GM23338 (cell line): ENCODE measurements around the gene SACS. TPM values are rescaled to one million over a fixed set of nuclear protein-coding genes. Genes with fewer than 3 reads are reported as not detected.

Experiments used
- ATAC-seq: fragments of 200-7000 bp; cut with Tn5 transposase; 3 replicates; pipeline ENCODE4 v1.9.1; 2020
- DNase-seq: peaks from one replicate; pipeline ENCODE4 v3.0.0-alpha.2; 2015; ENCODE audit warnings: low spot score
- H2AFZ ChIP-seq: fragments of 200-600 bp; sonication (generic); 2 replicates; pipeline ENCODE4 v1.8.0; 2016; ENCODE audit warnings: antibody characterized with exemption, mild to moderate bottlenecking, moderate library complexity
- H3F3A ChIP-seq: fragments of 200-600 bp; sonication (generic); replicated peaks from 2 replicates; pipeline ENCODE4 v1.8.0; 2017; ENCODE audit warnings: antibody characterized with exemption, mixed run types, low read depth
- H3K27ac ChIP-seq: fragments of 200-600 bp; sonication (generic); 2 replicates; pipeline ENCODE4 v1.6.1; 2016; ENCODE audit warnings: low read depth
- H3K27me3 ChIP-seq: fragments of 200-600 bp; sonication (generic); 2 replicates; pipeline ENCODE4 v1.8.0; 2016; ENCODE audit warnings: mild to moderate bottlenecking, mixed run types, moderate library complexity; ENCODE audit not compliant: insufficient read depth
- H3K36me3 ChIP-seq: fragments of 200-600 bp; sonication (generic); 2 replicates; pipeline ENCODE4 v1.8.0; 2016; ENCODE audit warnings: mild to moderate bottlenecking; ENCODE audit not compliant: insufficient read depth
- H3K4me1 ChIP-seq: fragments of 200-600 bp; sonication (generic); 2 replicates; pipeline ENCODE4 v1.8.0; 2016; ENCODE audit warnings: mild to moderate bottlenecking, moderate library complexity; ENCODE audit not compliant: insufficient read depth
- H3K4me2 ChIP-seq: fragments of 200-600 bp; sonication (generic); 2 replicates; pipeline ENCODE4 v1.7.1; 2017; ENCODE audit warnings: mixed run types
- H3K4me3 ChIP-seq: fragments of 200-600 bp; sonication (generic); 2 replicates; pipeline ENCODE4 v1.6.1; 2016; ENCODE audit warnings: mixed run types
- H3K79me2 ChIP-seq: fragments of 200-600 bp; sonication (generic); replicated peaks from 2 replicates; pipeline ENCODE4 v1.8.0; 2017; ENCODE audit warnings: mild to moderate bottlenecking; ENCODE audit not compliant: insufficient read depth
- H3K9me2 ChIP-seq: fragments of 200-600 bp; sonication (generic); 2 replicates; pipeline ENCODE4 v1.8.0; 2017; ENCODE audit not compliant: insufficient read depth
- H4K20me1 ChIP-seq: fragments of 200-600 bp; sonication (generic); replicated peaks from 2 replicates; pipeline ENCODE4 v1.8.0; 2017; ENCODE audit warnings: mild to moderate bottlenecking; ENCODE audit not compliant: insufficient read depth
- H3K27ac Mint-ChIP-seq: 2 replicates; pipeline ENCODE4 v1.8.0; 2020; ENCODE audit warnings: inconsistent platforms, mild to moderate bottlenecking, moderate library complexity, mixed read lengths
- H3K27me3 Mint-ChIP-seq: 3 replicates; pipeline ENCODE4 v1.8.0; 2022; ENCODE audit warnings: low read depth, mild to moderate bottlenecking, moderate library complexity, mixed read lengths, inconsistent platforms; ENCODE audit not compliant: insufficient read depth, poor library complexity
- H3K36me3 Mint-ChIP-seq: 3 replicates; pipeline ENCODE4 v1.8.0; 2021; ENCODE audit warnings: low read depth, mild to moderate bottlenecking, inconsistent platforms, moderate library complexity, mixed read lengths
- H3K4me1 Mint-ChIP-seq: 3 replicates; pipeline ENCODE4 v1.8.0; 2020; ENCODE audit warnings: mild to moderate bottlenecking, inconsistent platforms, mixed read lengths
- H3K4me3 Mint-ChIP-seq: 3 replicates; pipeline ENCODE4 v1.8.0; 2021; ENCODE audit warnings: moderate library complexity, mild to moderate bottlenecking, inconsistent platforms, mixed read lengths
- H3K9me3 Mint-ChIP-seq: 3 replicates; pipeline ENCODE4 v1.8.0; 2020; ENCODE audit warnings: moderate library complexity, mild to moderate bottlenecking, inconsistent platforms, mixed read lengths
- CREB1 ChIP-seq: fragments of 250-450 bp; sonication (Bioruptor Pico); IDR thresholded peaks from 2 replicates; pipeline ENCODE4 v1.5.0; 2020; ENCODE audit warnings: low read depth, mild to moderate bottlenecking, moderate library complexity
- CTCF ChIP-seq, 2 experiments: fragments of 200-600 bp in 1 of 2; sonication (generic) in 1 of 2; conservative IDR thresholded peaks; 2 replicates each; pipeline versions ENCODE4 v1.5.1 to v1.6.1; 2016 to 2017; ENCODE audit warnings: antibody characterized with exemption in 2 of 2, low read depth in 2 of 2, mild to moderate bottlenecking in 2 of 2, moderate library complexity in 1 of 2
- ETS1 ChIP-seq: IDR thresholded peaks from 2 replicates; pipeline ENCODE4 v1.6.1; 2016; ENCODE audit warnings: antibody characterized with exemption
- EZH2 ChIP-seq: fragments of 200-600 bp; sonication (generic); IDR thresholded peaks from one replicate; pipeline ENCODE4 v1.8.0; 2017; ENCODE audit warnings: antibody characterized with exemption, mild to moderate bottlenecking, low read depth; ENCODE audit not compliant: unreplicated experiment
- EZH2phosphoT487 ChIP-seq: fragments of 200-600 bp; sonication (generic); IDR thresholded peaks from one replicate; pipeline ENCODE4 v1.8.1; 2018; ENCODE audit warnings: antibody characterized with exemption; ENCODE audit not compliant: unreplicated experiment
- JUNB ChIP-seq: IDR thresholded peaks from one replicate; pipeline ENCODE4 v1.6.1; 2016; ENCODE audit warnings: antibody characterized with exemption; ENCODE audit not compliant: unreplicated experiment
- NANOG ChIP-seq: IDR thresholded peaks from 2 replicates; pipeline ENCODE4 v1.6.1; 2016; ENCODE audit warnings: antibody characterized with exemption, borderline replicate concordance
- POLR2AphosphoS5 ChIP-seq: IDR thresholded peaks from 2 replicates; pipeline ENCODE4 v1.6.1; 2016; ENCODE audit warnings: antibody characterized with exemption, low read depth
- REST ChIP-seq: IDR thresholded peaks from one replicate; pipeline ENCODE4 v1.6.1; 2018; ENCODE audit warnings: antibody characterized with exemption; ENCODE audit not compliant: unreplicated experiment
- STAT1 ChIP-seq: IDR thresholded peaks from one replicate; pipeline ENCODE4 v1.6.1; 2016; ENCODE audit warnings: antibody characterized with exemption; ENCODE audit not compliant: unreplicated experiment
- ZNF114 ChIP-seq: fragments of 250-450 bp; sonication (Bioruptor Pico); IDR thresholded peaks from 2 replicates; pipeline ENCODE4 v1.5.0; 2020; ENCODE audit warnings: mild to moderate bottlenecking, moderate library complexity
- ZNF331 ChIP-seq: fragments of 250-450 bp; sonication (Bioruptor Pico); IDR thresholded peaks from 2 replicates; pipeline ENCODE4 v1.5.0; 2020; ENCODE audit warnings: low read depth, mild to moderate bottlenecking, moderate library complexity
- ZNF462 ChIP-seq: fragments of 250-450 bp; sonication (Bioruptor Pico); IDR thresholded peaks from 2 replicates; pipeline ENCODE4 v1.5.0; 2020; ENCODE audit warnings: mild to moderate bottlenecking, moderate library complexity
- polyA plus RNA-seq: library from polyadenylated mRNA; unstranded; fragments of >200 nt; fragmentation: Nextera tagmentation; extraction: Ambion mirVana; gene quantifications from 2 replicates; pipeline ENCODE4 v1.2.1, GENCODE V29; 2016
- total RNA-seq: library from RNA; depleted of rRNA; stranded (reverse); fragments of >200 nt; shearing (Covaris generic); gene quantifications from 2 replicates; pipeline ENCODE4 v1.2.3, GENCODE V29; 2014

SACS gene
- total and polyA plus RNA-seq, 2 experiments from 2014 or later, result 13.8 to 58.7 TPM

GRCh38 chr13:23443878-23444277 lies 10.4 kb upstream of the SACS start:
- Mint-ChIP-seq H3K27ac (no peak overlapping the region), H3K9me3 (no peaks in the 10 kb centered on the region; the same call in 2 of the 3 replicates), H3K4me3 (no peak overlapping the region), H3K4me1 (peaks cover 6% of the 10 kb centered on the region), H3K36me3 (peaks cover 3% of the 10 kb centered on the region; the same call in 1 of the 3 replicates), H3K27me3 (peaks cover 5% of the 10 kb centered on the region)
- Histone ChIP-seq H3F3A (peaks cover 3% of the 10 kb centered on the region; the same call in 1 of the 2 replicates), H3K36me3 (0 out of 2 replicates have a peak, but pooled peaks cover 5% of the 10 kb centered on the region), H3K9me2 (peaks cover 4% of the 10 kb centered on the region; the same call in 1 of the 2 replicates), H3K4me3 (no peak overlapping the region), H2AFZ (no peak overlapping the region), H3K4me2 (no peak overlapping the region), H3K27ac (no peak overlapping the region), H3K27me3 (no peaks in the 10 kb centered on the region), H4K20me1 (no peaks in the 10 kb centered on the region), H3K79me2 (no peaks in the 10 kb centered on the region), H3K4me1 (peaks cover 3% of the 10 kb centered on the region)
- ATAC-seq, result no peak
- no peak for DNase-seq
- TF ChIP-seq ETS1 (no peak), ZNF462 (CRISPR knock-in tag) (no peak), REST (no peak), EZH2phosphoT487 (no peak), ZNF114 (CRISPR knock-in tag) (no peak), JUNB (no peak), POLR2AphosphoS5 (no peak), ZNF331 (CRISPR knock-in tag) (no peak), EZH2 (no peak), CTCF (conservative IDR thresholded peaks at IDR 0.05; ENCODE audit: low read depth in 2 of 2) (no peak), STAT1 (no peak), CREB1 (CRISPR knock-in tag) (no peak), NANOG (no peak)
